SU-DHL-6 (cell line): ENCODE measurements around the gene BRINP2.

Experiments used
- H2AFZ ChIP-seq: fragments of 200-600 bp; sonication (generic); 2 replicates; pipeline ENCODE4 v1.6.1; 2014; ENCODE audit warnings: low read depth, mild to moderate bottlenecking, moderate library complexity, mixed read lengths, antibody characterized with exemption, low read length; ENCODE audit not compliant: severe bottlenecking
- H3F3A ChIP-seq: fragments of 200-600 bp; shearing (Covaris generic); 2 replicates; pipeline ENCODE4 v1.6.0; 2016; ENCODE audit warnings: antibody characterized with exemption, mild to moderate bottlenecking; ENCODE audit not compliant: insufficient read depth
- H3K27ac ChIP-seq: fragments of 200-600 bp; sonication (generic); 2 replicates; pipeline ENCODE4 v1.5.1; 2016; ENCODE audit warnings: low read depth, mild to moderate bottlenecking, low read length, moderate library complexity, mixed read lengths
- H3K27me3 ChIP-seq: fragments of 200-600 bp; sonication (generic), shearing (Covaris generic); 2 replicates; pipeline ENCODE4 v1.6.0; 2014; ENCODE audit warnings: mild to moderate bottlenecking, low read length
- H3K36me3 ChIP-seq: fragments of 200-600 bp; sonication (generic); 2 replicates; pipeline ENCODE4 v1.6.1; 2014; ENCODE audit warnings: mild to moderate bottlenecking, low read length, mixed read lengths
- H3K4me2 ChIP-seq: fragments of 300-600, 200-600 bp; shearing (Covaris generic), sonication (generic); 2 replicates; pipeline ENCODE4 v1.6.0; 2014; ENCODE audit warnings: low read length, low read depth, mild to moderate bottlenecking; ENCODE audit not compliant: poor library complexity, severe bottlenecking
- H3K4me3 ChIP-seq: fragments of 200-600 bp; sonication (generic); 2 replicates; pipeline ENCODE4 v1.5.1; 2014; ENCODE audit warnings: antibody characterized with exemption, low read length, mild to moderate bottlenecking, mixed read lengths; ENCODE audit not compliant: insufficient read depth, poor library complexity, severe bottlenecking
- H3K79me2 ChIP-seq: fragments of 200-600 bp; sonication (generic); 2 replicates; pipeline ENCODE4 v1.6.1; 2014; ENCODE audit warnings: mild to moderate bottlenecking, low read length, moderate library complexity; ENCODE audit not compliant: insufficient read depth
- H3K9ac ChIP-seq: fragments of 200-600 bp; sonication (generic); 2 replicates; pipeline ENCODE4 v1.7.0; 2014; ENCODE audit warnings: mild to moderate bottlenecking, low read length
- H3K9me2 ChIP-seq: fragments of 200-600 bp; sonication (generic); replicated peaks from 2 replicates; pipeline ENCODE4 v1.6.1; 2014; ENCODE audit warnings: low read length; ENCODE audit not compliant: insufficient read depth
- H3K9me3 ChIP-seq: fragments of 200-600 bp; sonication (generic); 2 replicates; pipeline ENCODE4 v1.6.1; 2014; ENCODE audit warnings: low read length, mixed read lengths; ENCODE audit not compliant: insufficient read depth
- H4K20me1 ChIP-seq: fragments of 200-600 bp; sonication (generic); 2 replicates; pipeline ENCODE4 v1.6.1; 2014; ENCODE audit warnings: low read depth, mild to moderate bottlenecking, antibody characterized with exemption, low read length, moderate library complexity, mixed read lengths
- CTCF ChIP-seq: fragments of 200-600 bp; sonication (generic); IDR thresholded peaks from one replicate; pipeline ENCODE4 v1.5.1; 2017; ENCODE audit warnings: antibody characterized with exemption, mild to moderate bottlenecking, low read length, moderate library complexity; ENCODE audit not compliant: insufficient read depth, poor library complexity, severe bottlenecking
- EZH2phosphoT487 ChIP-seq: fragments of 200-600 bp; sonication (generic), shearing (Covaris generic); conservative IDR thresholded peaks from 2 replicates; pipeline ENCODE4 v1.6.1; 2018; ENCODE audit warnings: mild to moderate bottlenecking, antibody characterized with exemption, low read length, moderate library complexity, mixed read lengths

BRINP2 gene

GRCh38 chr1:177206831-177207355 lies 36.1 kb downstream of the BRINP2 start:
- Histone ChIP-seq H3K9me3 (no peaks in the 10 kb centered on the region), H3F3A (no peaks in the 10 kb centered on the region), H2AFZ (no peak overlapping the region), H3K79me2 (no peaks in the 10 kb centered on the region), H3K36me3 (no peaks in the 10 kb centered on the region), H4K20me1 (no peaks in the 10 kb centered on the region), H3K4me2 (no peak overlapping the region), H3K27me3 (no peaks in the 10 kb centered on the region), H3K27ac (no peak overlapping the region), H3K9me2 (no peaks in the 10 kb centered on the region), H3K4me3 (no peak overlapping the region), H3K9ac (no peak overlapping the region)
- TF ChIP-seq EZH2phosphoT487 = no peak
- TF ChIP-seq CTCF = no peak

GRCh38 chr1:177208920-177209319 lies 38.2 kb downstream of the BRINP2 start:
- Histone ChIP-seq H4K20me1 (no peaks in the 10 kb centered on the region), H3K27ac (no peak overlapping the region), H3K27me3 (no peaks in the 10 kb centered on the region), H3K4me3 (no peak overlapping the region), H3K79me2 (no peaks in the 10 kb centered on the region), H3K9me3 (no peaks in the 10 kb centered on the region), H3K4me2 (no peak overlapping the region), H3K36me3 (no peaks in the 10 kb centered on the region), H3F3A (no peaks in the 10 kb centered on the region), H3K9ac (no peak overlapping the region), H3K9me2 (no peaks in the 10 kb centered on the region), H2AFZ (no peak overlapping the region)
- TF ChIP-seq EZH2phosphoT487 (no peak), CTCF (no peak)

GRCh38 chr1:177209357-177209756 lies 38.6 kb downstream of the BRINP2 start:
- H3K9me2 ChIP-seq = no peaks in the 10 kb centered on the region
- H3K4me2 ChIP-seq = no peak overlapping the region
- no peak overlapping the region for H2AFZ ChIP-seq
- no peak overlapping the region for H3K9ac ChIP-seq
- no peaks in the 10 kb centered on the region for H3F3A ChIP-seq
- no peaks in the 10 kb centered on the region for H3K36me3 ChIP-seq
- H3K9me3 ChIP-seq = no peaks in the 10 kb centered on the region
- H3K27ac ChIP-seq = no peak overlapping the region
- TF ChIP-seq CTCF (no peak), EZH2phosphoT487 (no peak)
- no peaks in the 10 kb centered on the region for H3K27me3 ChIP-seq
- H4K20me1 ChIP-seq = no peaks in the 10 kb centered on the region
- no peak overlapping the region for H3K4me3 ChIP-seq
- no peaks in the 10 kb centered on the region for H3K79me2 ChIP-seq
